ENCODE data around the gene FOXP1.

FOXP1 gene

DNA sequence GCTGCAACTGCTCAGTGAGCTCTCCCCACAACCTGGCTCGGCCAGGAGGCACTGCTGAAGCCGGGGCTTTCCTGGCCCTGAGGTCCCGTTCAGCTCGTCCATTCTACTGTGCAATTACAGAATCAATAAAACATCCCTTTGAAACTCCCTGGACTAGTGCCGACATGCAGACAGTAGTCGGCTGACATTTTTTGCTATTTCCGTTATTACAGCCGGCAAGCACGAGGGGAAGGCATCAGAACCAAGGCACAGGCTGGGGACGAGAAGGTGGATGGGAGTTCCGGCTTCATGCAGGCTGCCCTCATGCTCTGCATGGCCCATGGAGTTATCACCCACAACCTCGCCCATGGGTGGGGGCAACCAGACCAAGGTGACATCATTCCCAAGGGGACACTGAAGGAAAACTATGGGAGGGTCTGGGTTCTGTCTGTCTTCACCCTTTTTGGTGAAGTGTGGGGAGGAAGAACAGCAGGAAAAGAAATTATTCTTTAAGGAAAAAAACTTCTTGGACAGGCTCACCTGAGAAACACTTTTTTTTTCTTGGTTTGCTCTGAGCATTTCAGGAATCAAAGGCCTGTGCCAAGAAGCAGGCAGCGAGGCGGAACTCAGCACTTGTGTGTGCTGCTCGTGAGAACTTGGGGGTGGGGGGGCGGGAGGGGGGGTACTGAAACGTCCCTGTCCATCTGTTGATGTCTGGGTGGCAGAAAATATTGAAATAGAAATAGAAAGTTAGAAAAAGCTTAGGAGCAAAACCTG, 154.5 kb downstream of the FOXP1 start:
- no peak for DNase-seq (ENCODE audit: low read depth)

DNA sequence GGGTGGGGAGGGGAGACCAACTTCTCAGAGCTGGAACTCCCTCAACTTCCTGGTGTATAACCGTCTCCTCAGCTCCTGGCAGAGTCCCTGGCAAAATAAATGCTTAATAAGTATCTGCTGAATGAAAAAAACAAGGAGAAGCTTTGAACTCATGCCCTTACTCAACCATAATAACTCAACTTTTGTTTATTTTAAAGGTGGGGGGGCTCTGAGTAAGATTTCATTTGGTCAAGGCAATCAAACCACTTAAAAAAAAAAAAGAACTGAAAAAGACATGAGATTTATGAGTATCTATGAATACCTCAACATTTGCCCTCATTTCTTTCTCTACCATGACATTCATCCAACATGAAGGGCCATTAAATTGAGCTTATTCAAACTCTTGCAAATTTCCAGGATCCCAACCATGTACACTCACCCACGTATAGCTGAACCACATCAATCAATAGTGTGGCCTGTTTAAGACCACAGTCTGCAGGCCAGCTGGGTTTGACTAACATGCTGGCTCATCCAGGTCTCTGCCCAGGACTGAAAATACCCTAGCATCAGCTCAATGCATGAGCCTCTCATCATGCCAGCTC, 157.9 kb downstream of the FOXP1 start:
- DNase-seq (ENCODE audit: low read depth), result no peak

DNA sequence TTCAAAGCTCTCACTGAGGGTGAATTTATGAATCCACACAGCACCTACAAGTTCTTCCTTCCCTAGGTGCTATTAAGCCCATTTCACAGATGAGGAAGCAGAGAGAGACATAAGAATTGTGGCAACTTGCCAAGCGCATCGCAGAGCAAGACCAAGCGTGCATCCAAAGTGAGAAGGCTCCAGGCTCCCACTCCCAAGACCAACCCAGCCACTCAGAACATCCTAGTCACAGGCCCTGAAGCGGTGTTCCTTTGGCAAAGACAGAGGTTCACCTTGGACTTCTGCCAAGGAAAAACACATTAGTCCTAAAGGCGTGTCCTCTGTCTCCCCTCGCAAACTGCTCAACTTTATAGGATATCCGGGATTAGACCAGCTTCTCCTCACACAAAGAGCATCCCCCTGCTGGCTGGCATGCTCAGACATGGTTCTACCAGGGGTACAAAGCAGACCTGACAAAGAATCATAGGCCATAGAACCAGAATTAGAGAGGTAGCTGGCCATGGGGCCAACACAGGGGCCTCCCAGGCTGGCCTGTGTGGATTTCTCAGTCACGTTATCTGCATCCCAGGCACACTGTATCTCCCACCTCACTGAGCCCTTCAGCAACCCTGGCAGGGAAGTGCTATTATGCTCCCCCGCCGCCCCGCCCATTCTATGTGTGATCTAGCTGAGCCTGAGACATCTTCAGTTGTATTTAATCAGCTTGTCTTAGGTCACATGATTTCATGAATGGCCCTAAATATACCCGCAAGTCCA, 160.2 kb downstream of the FOXP1 start:
- DNase-seq (ENCODE audit: low read depth), result no peak

DNA sequence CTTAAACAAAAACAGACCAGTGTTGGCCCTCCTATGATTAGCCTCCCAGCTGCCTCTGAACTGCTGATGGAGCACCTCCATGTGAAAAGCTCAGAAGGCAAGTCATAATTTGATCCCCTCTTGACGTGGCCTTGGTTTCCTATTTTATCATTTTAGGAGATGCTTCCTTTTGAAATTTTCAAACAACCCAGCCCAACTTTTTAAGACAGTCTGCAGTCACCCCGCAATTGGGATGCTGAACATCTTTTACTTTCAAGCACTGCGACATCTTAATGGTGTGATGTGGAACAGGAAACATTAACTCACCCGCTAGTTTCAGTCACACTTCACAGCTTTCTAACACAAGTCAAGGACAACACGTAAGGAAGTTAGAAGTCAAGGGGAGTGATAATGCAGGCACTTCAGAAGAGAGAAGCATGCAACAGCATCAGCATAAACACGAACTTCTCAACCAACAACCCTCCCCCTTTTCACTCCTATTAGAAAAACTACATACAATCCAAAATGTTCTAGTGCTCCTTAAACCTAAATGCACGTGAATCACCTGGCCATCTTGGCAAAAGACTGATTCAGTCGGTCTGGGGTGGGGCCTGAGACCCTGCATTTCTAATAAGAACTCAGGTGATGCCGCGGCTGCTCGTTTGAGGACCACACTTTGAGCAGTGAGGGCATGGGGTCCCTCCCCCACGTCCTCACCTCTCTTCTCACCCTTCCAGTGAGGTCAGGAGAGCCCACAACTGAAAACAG, 161.5 kb downstream of the FOXP1 start:
- DNase-seq (ENCODE audit: low read depth), result no peak

DNA sequence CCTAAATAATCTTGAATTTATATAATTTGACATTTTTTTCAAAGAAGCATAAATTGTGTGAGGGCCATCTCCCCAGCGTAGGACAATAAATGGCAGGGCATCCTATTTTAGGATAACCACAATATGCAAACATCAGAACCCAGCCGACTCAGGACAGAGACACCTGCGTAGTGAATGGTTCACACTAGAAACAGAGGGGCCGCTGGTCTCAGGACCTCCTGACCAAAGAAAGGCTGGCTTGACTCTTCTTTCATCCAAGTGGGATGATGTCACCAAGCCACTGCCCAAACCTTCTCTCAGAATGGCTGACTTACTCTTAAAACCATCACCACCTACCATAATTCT, 162.1 kb downstream of the FOXP1 start:
- no peak for DNase-seq (ENCODE audit: low read depth)

DNA sequence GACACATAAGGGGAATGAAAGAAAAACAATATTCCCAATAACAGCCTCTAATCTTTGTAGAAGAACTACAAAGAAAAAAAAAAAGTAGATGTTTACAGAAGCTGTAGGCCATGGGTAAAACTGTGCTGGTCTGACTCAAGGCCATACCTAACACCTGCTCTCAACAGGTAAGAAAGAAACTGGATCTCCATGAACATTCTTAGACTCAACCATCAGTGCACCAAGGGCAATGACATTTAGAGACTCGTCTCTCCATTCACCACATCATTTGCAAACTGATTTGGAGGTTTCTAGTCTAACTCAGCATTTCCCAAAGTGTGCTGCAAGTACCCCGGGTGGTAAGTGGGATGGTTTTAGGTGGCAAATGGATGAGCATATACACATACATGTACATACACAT, 164.2 kb downstream of the FOXP1 start:
- DNase-seq (ENCODE audit: low read depth), result no peak

DNA sequence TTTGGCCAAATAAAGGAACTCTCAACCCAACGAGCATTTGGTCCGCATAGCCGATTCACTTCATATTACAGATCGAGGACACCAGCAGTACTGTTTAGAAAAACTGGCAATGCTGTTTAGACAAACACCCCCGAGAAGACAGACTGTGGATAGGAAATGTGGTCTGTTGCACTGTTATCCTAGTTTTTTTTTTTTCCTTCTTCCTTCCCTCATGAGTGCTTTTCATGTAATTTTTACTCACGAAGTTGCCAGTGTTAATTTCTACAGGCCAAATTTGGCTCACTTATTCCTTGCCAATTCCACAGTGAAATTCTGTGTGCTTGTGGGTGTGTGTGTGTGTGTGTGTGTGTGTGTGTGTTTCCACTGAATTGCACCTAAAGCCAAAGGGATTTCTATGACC, 165.7 kb downstream of the FOXP1 start:
- no peak for DNase-seq (ENCODE audit: low read depth)

DNA sequence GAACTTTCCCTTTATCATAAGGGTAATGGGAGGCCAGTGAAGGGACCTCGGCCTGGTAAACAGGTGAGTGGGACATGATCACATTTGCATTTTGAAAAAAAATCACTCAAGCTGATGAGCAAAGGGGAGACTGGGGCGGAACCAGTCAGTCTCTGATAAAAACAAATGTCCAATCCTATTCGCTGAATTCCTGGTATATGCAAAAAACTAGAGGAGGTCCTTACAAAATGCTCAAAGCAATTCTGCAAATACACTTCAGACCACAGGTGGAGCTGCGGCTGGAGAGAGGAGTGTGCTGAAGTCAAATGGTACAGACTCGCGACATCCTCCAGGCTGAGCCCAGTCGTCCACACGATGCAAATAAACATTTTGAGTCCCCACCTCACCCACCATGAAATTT, 166.7 kb downstream of the FOXP1 start:
- DNase-seq (ENCODE audit: low read depth), result no peak

DNA sequence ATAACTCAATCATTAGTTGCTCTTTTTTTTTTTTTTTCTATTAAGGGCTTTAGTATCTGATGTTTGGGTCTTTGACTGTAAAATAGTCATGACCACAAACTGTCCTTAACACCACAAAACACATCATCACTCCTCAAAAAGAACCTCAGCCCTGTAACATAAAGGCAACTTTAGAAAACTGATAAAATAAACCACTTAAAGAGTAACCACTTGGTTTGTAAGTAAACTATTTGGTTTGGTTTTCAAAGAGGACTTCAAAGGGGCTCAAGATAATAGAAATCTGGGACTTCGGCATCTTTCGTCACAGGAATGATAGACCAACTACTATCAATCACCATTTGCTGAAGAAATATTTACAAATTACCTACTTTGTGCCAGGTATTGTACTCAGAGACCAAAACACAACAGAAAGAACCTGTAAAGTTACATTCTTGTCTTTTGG, 167.8 kb downstream of the FOXP1 start:
- DNase-seq (ENCODE audit: low read depth), result no peak

DNA sequence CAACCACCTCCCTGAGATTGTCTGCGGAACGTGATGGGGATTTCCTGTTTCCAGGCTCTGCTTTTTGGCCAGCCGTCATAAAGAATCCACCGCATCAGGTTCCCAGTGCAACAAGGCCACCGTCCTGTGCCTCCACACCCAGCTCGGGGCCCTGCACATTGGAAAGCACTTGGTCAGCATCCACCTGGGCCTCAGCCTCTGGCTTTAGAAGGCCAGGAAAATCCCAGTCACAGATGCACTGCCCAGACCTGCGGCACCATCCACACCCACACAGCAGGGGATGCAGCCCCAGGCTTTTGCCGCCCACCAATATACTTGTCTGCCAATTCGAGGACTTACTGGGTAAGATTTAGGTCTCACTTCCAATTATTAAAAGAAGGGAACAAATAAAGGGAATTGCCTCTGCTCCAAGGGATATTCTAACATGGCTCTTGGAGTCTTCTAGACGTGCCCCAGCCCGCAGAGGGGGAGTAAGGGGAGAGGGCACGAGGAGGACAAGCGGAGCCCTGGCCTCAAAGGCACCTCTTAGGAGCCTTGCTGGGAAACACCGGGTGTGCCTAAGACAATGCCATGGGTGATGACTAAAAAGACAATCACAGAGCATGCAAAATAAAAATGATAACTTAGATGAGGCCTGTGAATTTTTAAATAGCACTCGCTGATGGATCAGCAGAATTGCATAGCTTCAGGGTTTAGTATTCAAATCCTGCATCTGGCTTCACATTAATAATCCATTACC, 169.2 kb downstream of the FOXP1 start:
- DNase-seq (ENCODE audit: low read depth), result no peak

DNA sequence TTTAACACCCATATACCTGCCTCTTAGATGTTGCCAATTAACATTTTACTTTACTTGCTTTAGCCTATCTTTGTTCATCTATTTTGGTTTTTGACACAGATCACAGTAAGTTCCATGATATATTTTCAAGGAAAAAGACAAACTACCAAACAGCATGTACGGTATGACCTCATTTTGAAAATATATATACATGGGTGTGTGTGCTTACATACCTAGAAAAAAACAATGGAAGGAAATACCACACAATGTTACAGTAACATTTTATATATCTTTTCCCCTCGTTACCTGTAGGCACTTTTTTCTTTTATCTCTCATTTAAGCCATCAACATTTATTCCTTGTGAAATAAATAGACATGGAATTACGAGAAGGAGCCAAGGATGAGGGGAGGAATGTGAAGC, 170.0 kb downstream of the FOXP1 start:
- DNase-seq (ENCODE audit: low read depth), result no peak

DNA sequence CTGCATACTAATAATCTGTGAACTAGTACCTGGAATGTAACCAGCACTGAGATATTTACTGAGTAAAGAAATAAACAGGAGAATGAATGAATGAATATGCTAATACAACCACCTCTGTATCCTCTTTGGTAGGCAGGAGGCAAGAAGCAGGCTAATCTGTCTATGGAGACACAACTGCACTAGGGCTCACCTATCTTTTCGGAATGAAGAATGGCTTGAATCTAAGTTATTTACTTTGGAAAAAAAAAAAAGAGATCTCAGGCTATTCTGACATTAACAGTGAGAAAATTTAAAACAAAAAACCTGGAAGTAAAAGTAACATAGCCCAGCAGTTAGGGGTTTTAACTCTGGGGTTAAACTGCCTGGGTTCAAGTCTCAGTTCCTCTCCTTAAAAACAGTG, 174.2 kb downstream of the FOXP1 start:
- DNase-seq (ENCODE audit: low read depth), result no peak

DNA sequence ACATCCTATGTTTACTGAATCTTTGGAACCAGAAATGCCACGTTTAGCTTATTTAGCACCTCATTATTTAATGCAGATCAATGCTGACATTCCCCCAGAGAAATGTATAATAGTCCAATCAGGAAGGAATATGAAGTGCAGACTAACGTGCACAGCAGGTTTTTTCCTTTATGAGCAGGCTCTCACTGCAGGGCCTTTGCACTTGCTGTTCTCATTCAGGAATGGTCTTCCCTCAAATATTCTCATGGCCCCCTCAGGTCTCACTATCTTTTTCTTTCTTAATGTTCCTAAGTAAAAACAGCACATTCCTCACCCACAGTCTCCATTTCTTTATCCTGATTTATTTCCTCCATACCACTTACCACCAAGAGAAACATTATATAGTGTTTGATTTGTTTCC, 174.6 kb downstream of the FOXP1 start:
- DNase-seq (ENCODE audit: low read depth), result no peak

DNA sequence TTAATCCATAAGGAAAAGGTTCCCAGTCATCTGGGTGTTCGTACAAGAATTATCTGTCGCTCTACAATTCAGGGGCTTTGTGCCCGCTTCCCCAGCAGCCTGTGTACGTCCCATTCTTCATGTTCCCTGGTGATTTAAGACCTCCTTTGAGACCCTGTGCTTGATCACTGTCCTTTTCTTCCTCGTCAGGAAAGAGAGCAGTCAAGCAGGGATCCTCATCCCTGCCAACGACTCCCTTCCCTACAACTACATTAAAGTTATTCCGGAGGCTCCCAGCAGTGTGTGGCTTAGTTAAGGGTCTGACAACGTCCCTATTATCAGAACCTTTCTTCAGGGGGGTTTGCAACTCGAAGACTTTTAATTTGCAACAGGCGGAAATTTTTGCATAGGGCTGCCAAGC, 175.7 kb downstream of the FOXP1 start:
- DNase-seq (ENCODE audit: low read depth), result no peak

DNA sequence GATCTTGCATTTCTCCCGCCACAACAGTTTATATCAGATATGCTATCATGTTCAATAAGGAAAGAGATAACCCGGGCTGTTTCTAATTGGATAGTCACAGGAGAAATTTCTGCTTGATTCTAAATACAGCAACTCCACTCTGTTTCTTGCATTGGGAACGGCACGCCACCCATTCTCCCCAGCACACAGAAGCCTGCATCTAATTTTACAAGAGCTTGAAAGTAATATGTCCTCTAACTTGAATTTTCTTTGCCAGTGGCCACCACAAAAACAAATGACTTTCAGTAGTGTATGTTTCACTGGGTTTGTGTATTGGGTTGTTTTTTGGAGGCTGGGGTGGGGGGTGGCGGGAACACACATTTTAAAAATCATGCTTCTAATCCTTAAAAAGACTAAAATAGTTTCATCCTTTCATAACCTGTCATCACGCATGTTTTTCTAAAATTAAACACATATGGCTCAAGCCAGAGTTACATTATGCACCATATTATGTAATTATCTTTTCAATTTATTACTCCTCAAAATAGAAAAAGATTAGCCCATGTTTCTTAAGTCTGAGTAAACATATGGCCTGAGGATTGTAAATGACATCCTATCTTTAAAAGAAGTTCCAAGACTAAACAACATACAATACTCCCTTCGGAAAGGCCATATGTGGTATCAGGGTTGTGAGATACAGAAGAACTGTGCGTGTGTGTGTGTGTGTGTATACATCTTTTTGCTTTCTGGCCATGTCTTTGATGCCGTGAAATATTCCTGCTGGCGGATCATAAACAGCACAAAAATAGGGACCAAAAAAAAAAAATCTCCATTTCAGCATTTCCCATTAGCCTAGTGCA, 176.3 kb downstream of the FOXP1 start:
- no peak for DNase-seq (ENCODE audit: low read depth)

DNA sequence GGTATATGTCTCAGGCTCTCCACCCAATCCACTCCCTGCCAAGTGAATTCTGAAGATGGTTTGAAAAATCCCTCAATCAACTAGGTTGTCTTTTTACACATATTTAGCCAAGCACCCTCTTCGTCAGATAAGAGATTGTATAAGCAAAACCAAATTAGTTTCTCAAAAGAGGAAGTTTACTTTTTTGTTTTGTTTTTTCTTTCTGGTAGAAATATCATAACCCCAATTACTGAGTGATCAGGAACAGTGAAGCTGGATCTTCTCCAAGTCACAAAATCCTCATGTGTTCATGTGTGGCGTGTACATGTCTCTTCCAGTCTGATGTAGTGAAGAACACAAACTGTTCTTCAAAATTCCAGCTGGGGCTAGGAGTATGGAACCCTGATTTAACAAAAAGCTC, 180.6 kb downstream of the FOXP1 start:
- no peak for DNase-seq (ENCODE audit: low read depth)

DNA sequence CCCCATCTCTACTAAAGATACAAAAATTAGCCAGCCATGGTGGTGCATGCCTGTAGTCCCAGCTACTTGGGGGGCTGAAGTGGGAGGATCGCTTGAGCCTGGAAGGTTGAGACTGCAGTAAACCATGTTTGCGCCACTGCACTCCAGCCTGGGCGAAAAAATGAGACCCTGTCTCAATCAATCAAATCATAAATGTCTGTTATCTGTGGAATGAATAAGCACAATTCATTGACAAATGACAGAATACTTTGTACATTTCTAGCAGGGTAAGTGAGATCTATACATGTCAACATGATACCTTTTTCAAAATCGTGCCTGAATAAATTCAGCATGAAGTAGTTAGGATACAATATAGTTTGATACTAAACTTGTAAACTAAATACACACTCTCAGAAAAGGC, 181.2 kb downstream of the FOXP1 start:
- no peak for DNase-seq (ENCODE audit: low read depth)

DNA sequence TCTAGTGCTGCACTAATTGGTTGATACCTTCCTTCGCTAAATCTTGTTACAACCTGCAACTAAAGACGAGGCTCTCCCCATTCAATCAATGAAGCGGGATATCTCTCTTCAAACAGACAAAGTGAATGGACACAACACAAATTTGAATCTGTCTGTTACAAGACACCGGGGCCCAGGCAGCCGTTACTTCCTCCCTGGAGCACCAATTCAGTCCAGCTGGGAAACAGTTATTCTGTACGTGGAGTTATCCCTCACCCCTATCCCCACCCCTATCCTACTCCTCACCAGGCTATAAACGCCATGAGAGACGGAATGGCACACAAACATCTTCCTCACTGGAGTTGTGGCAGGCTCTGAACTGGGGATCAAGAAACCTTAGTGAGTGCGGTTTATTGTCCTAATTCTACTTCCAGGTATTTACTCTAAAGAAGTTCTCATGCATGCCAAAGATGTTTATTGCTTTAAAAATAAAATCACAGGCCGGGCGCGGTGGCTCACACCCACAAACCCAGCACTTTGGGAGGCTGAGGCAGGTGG, 181.8 kb downstream of the FOXP1 start:
- no peak for DNase-seq (ENCODE audit: low read depth)

DNA sequence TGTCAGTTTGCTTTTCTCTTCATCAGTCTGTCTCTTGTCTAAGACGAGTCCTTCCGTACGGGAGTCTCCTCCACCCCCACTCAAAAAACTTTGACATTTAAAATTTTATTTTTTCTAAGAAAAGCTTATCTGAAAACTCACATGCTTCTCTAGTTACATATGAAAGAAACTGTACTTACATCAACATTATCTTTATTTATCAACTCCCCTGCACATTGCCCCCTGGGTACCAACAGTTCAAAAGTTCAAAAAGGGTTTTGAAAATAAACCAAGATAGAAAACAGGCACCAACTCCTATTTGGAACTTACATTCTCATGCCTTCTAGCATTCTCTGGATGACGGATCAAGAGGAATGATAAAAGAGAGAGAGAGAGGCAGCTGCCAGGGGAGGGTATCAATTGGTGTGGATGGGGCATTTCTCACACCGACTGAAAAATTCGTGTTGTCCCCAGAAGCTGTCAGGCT, 182.5 kb downstream of the FOXP1 start:
- DNase-seq (ENCODE audit: low read depth), result no peak

DNA sequence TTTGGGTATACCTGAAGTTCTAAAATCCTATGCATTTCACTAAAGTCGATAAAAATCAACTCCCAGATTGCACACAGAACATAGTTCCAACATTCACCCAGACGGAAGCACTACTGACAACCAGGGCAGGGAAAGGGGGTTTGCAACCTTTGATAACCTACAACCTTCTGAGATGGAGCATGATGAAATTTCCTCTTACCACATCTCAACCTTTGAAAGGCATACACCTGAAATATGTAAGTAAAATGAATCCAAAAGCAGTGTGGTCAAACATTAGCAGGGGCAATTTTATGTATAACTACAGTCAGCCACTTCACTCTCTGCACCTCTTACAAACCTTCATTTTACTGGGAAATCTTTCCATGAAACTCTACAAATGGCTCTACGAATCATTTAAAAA, 184.1 kb downstream of the FOXP1 start:
- no peak for DNase-seq (ENCODE audit: low read depth)

Measured in stimulated activated CD8-positive, alpha-beta memory T cell treated with anti-CD3 and anti-CD28 coated beads, Interleukin-12 subunit alpha, Interleukin-12 subunit beta, amount 100 ng/mL, for 4 hours (primary cell).